Measurements from ENCODE around the gene SCAF8. TPM values are rescaled to one million over a fixed set of nuclear protein-coding genes. Genes with fewer than 3 reads are reported as not detected.
A peak's percentile ranks its signal among the peaks of the same experiment; 100 is the strongest.

The SCAF8 gene
- total RNA-seq, 2 donors from 2014 or later = 32.0 to 55.2 TPM

DNA sequence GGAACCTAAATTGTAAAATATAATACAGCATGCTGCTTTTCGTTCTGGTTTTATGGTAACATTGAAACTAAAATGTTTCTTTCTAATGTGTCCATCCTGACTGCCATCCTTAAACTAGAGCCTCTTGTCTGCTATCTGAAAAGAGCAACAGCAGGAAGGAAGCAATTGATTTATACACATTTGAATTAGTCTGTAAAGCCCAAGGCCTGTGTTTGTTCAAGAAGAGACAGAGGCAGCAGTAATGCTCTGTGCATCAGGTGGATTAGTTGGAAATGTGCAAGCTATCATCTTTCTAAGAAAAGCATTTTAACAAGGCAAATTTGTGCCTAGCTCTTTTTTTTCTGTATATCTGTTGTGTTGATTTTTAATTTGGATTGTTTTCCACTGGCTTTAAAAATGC lies 128.6 kb downstream of the SCAF8 start:
- no peak for ATAC-seq (ENCODE audit: insufficient number of reproducible peaks, low FRiP score, low read depth)

DNA sequence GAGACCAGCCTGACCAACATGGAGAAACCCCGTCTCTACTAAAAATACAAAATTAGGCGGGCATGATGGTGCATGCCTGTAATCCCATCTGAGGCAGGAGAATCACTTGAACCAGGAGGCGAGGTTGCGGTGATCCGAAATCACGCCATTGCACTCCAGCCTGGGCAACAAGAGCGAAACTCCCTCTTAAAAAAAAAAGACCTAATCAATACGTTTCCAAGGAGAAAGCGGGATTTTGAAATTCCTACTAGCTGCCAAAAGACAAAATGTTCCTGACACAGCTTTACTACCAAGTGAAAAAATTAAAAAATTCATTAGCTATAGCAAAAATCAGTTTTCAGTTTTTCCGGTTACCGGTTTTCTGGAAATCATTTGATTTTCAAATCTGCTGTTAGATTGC lies 129.3 kb downstream of the SCAF8 start:
- no peak for ATAC-seq (ENCODE audit: insufficient number of reproducible peaks, low FRiP score, low read depth)
- Histone ChIP-seq H3K36me3 (no peaks in the 10 kb centered on the region), H3K4me3 (no peak overlapping the region), H3K27ac (no peak overlapping the region), H3K4me1 (ENCODE audit: control insufficient read depth in 1 of 2, low read depth in 2 of 2) (peaks cover 5% of the 10 kb centered on the region in 2 donors), H3K27me3 (replicated peaks; ENCODE audit: insufficient read depth) (no peaks in the 10 kb centered on the region), H3K9me3 (no peaks in the 10 kb centered on the region)
- DNase-seq (ENCODE audit: low spot score) = no peak
- TF ChIP-seq, protein P1, sequence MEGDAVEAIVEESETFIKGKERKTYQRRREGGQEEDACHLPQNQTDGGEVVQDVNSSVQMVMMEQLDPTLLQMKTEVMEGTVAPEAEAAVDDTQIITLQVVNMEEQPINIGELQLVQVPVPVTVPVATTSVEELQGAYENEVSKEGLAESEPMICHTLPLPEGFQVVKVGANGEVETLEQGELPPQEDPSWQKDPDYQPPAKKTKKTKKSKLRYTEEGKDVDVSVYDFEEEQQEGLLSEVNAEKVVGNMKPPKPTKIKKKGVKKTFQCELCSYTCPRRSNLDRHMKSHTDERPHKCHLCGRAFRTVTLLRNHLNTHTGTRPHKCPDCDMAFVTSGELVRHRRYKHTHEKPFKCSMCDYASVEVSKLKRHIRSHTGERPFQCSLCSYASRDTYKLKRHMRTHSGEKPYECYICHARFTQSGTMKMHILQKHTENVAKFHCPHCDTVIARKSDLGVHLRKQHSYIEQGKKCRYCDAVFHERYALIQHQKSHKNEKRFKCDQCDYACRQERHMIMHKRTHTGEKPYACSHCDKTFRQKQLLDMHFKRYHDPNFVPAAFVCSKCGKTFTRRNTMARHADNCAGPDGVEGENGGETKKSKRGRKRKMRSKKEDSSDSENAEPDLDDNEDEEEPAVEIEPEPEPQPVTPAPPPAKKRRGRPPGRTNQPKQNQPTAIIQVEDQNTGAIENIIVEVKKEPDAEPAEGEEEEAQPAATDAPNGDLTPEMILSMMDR (IDR thresholded peaks at IDR 0.05) = no peak

More for the DNA sequence above, 128.6 kb downstream of the SCAF8 start:
- Histone ChIP-seq H3K4me3 (no peak overlapping the region), H3K9me3 (no peaks in the 10 kb centered on the region), H3K27me3 (replicated peaks; ENCODE audit: insufficient read depth) (no peaks in the 10 kb centered on the region), H3K4me1 (ENCODE audit: control insufficient read depth in 1 of 2, low read depth in 2 of 2) (peaks cover 5% of the 10 kb centered on the region in 2 donors), H3K27ac (no peak overlapping the region), H3K36me3 (no peaks in the 10 kb centered on the region)
- TF ChIP-seq, protein P1 (IDR thresholded peaks at IDR 0.05) = no peak
- no peak for DNase-seq (ENCODE audit: low spot score)

DNA sequence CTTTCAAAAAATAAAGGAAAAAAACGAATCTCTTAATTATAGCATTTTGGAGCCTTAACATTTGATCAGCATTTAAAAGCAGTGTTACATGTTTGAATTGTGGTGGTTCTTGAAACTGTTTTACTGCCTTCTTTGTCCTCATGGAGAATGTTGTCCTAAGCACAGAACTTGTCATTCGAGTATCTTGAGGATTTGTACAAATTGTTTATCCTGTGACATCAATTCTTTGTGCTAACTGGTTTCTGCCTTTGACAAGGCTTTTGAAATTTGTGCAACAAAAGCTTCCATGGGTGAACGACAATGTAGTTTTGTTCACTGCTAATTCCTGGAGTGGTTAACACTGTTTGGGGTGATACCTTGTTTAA lies 130.8 kb downstream of the SCAF8 start:
- no peak for DNase-seq (ENCODE audit: low spot score)
- H3K4me3 ChIP-seq = no peak overlapping the region
- H3K9me3 ChIP-seq = no peaks in the 10 kb centered on the region
- peaks cover 5% of the 10 kb centered on the region in 2 donors for H3K4me1 ChIP-seq (ENCODE audit: control insufficient read depth in 1 of 2, low read depth in 2 of 2)
- H3K36me3 ChIP-seq = no peaks in the 10 kb centered on the region
- TF ChIP-seq, protein P1 (IDR thresholded peaks at IDR 0.05) = no peak
- no peak for ATAC-seq (ENCODE audit: insufficient number of reproducible peaks, low FRiP score, low read depth)
- no peaks in the 10 kb centered on the region for H3K27me3 ChIP-seq (replicated peaks; ENCODE audit: insufficient read depth)
- H3K27ac ChIP-seq = no peak overlapping the region

DNA sequence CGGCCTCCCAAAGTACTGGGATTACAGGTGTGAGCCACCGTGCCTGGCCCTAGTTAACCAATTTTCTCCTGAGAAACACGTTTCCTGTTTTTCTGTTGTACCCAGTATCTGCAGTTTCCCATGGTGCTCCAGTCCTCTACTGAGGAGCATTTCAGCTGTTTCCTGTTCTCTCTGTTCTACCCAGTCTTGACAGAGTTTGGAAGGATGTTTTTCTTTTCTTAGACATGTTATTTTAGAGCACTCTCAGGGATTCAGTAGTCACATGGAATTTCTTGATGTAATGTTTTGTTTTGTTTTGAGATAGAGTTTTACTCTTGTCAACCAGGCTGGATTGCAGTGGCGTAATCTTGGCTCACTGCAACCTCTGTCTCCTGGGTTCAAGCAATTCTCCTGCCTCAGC lies 132.1 kb downstream of the SCAF8 start:
- no peak overlapping the region for H3K27ac ChIP-seq
- no peaks in the 10 kb centered on the region for H3K9me3 ChIP-seq
- H3K36me3 ChIP-seq = no peaks in the 10 kb centered on the region
- H3K27me3 ChIP-seq (replicated peaks; ENCODE audit: insufficient read depth) = no peaks in the 10 kb centered on the region
- ATAC-seq (ENCODE audit: insufficient number of reproducible peaks, low FRiP score, low read depth) (no peak), DNase-seq (ENCODE audit: low spot score) (no peak)
- H3K4me3 ChIP-seq = no peak overlapping the region
- peaks cover 5% of the 10 kb centered on the region in 2 donors for H3K4me1 ChIP-seq (ENCODE audit: control insufficient read depth in 1 of 2, low read depth in 2 of 2)
- TF ChIP-seq, protein P1 (IDR thresholded peaks at IDR 0.05) = no peak

DNA sequence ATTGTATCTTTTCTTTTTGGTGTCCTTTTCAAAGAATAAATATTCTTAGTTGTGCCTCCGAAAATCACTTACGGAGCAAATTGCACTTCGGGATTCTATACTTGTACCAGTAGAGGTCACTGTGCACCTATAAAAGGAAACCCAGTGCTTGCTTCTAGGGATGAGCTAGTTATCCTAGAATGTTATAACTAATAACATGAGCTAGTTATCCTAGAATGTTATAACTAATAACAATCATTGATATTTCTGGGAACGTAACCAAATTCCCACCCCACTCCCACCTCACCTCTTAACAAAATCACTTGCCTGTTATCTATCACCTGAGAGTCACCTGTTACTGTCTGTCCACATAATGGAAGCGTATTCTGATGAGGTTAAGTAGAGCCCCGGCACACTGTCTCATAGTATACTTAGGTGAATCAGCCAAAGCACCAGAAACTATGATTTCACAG lies 135.0 kb downstream of the SCAF8 start:
- Histone ChIP-seq H3K36me3 (no peaks in the 10 kb centered on the region), H3K9me3 (no peaks in the 10 kb centered on the region), H3K4me3 (no peak overlapping the region), H3K4me1 (ENCODE audit: control insufficient read depth in 1 of 2, low read depth in 2 of 2) (peaks cover 5% of the 10 kb centered on the region in 2 donors), H3K27me3 (replicated peaks; ENCODE audit: insufficient read depth) (no peaks in the 10 kb centered on the region), H3K27ac (no peak overlapping the region)
- TF ChIP-seq, protein P1 (IDR thresholded peaks at IDR 0.05) = peak; percentile 61
- DNase-seq (ENCODE audit: low spot score) (no peak), ATAC-seq (ENCODE audit: insufficient number of reproducible peaks, low FRiP score, low read depth) (no peak)

All from thoracic aorta (tissue), 2 donors.